Measurements from ENCODE around the gene RBMS2. TPM values are rescaled to one million over a fixed set of nuclear protein-coding genes. Genes with fewer than 3 reads are reported as not detected.

RBMS2 gene
- total RNA-seq, 1 donor, result 32.8 TPM

- no peak for DNase-seq (ENCODE audit: low read depth)
- no peak overlapping the region for H3K4me3 ChIP-seq (ENCODE audit: low read depth, low read length)
- TF ChIP-seq CTCF (IDR thresholded peaks at IDR 0.05; ENCODE audit: insufficient read depth, low read depth, low read length), result no peak
Observed at GRCh38 chr12:56537546-56537945, 15.9 kb downstream of the RBMS2 start.

DNA sequence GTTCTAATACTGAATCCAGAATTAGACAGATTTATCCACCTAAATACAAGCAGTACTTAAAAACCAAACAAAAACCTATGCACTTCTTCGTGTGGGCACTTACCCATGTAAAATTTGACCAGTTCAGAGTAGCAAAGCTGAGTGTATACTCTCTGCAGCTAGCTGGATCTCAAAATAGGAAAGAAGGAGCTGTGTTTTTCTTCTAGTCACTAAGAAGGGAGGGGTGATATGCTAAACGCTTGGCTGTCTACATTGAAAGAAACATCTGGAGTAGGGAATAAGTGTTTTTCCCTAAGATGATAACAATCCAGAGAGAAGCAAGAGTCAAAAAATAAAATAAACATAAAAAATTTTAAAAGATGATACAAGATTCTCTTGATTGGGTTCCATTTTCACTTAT lies 20.0 kb downstream of the RBMS2 start:
- no peak for DNase-seq (ENCODE audit: low read depth)
- no peak for TF ChIP-seq CTCF (IDR thresholded peaks at IDR 0.05; ENCODE audit: insufficient read depth, low read depth, low read length)
- H3K4me3 ChIP-seq (ENCODE audit: low read depth, low read length), result no peak overlapping the region

DNA sequence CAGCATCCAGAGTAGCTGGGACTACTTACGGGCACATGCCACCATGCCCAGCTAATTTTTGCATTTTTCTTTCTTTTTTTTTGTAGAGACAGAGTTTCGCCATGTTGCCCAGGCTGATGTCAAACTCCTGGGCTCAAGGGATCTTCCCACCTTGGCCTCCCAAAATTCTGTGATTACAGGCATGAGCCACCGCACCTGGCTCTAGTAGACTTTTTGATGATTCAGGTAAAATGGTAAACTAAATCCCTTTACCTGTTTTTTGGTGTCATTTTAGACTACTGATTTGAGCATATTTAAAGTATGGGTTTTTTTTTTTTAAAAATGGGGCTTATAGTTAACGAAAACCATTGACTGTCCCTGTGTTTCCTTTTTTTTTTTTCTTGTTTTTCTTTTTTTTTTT lies 20.5 kb downstream of the RBMS2 start:
- H3K4me3 ChIP-seq (ENCODE audit: low read depth, low read length), result no peak overlapping the region
- no peak for TF ChIP-seq CTCF (IDR thresholded peaks at IDR 0.05; ENCODE audit: insufficient read depth, low read depth, low read length)
- no peak for DNase-seq (ENCODE audit: low read depth)

DNA sequence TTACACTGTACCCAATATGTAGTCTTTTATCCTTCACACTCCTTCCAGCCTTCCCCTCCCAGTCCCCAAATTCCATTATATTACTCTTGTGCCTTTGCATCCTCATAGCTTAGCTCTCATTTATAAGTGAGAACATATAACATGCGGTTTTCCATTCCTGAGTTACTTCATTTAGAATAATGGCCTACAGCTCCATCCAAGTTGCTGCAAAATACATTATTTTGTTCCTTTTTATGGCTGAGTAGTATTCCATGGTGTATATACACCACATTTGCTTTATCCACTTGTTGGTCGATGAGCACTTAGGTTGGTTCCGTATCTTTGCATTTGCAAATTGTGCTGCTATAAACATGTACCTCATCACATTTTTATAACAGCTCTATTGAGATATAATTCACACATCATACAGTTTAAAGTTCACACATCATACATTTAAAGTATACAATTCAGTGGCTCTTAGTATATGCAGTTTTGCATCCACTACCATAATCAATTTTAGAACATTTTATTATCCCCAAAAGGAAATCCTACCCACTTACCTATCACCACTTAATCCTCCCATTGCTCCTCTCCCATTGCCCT lies 23.5 kb downstream of the RBMS2 start:
- no peak overlapping the region for H3K4me3 ChIP-seq (ENCODE audit: low read depth, low read length)
- no peak for DNase-seq (ENCODE audit: low read depth)
- no peak for TF ChIP-seq CTCF (IDR thresholded peaks at IDR 0.05; ENCODE audit: insufficient read depth, low read depth, low read length)

DNA sequence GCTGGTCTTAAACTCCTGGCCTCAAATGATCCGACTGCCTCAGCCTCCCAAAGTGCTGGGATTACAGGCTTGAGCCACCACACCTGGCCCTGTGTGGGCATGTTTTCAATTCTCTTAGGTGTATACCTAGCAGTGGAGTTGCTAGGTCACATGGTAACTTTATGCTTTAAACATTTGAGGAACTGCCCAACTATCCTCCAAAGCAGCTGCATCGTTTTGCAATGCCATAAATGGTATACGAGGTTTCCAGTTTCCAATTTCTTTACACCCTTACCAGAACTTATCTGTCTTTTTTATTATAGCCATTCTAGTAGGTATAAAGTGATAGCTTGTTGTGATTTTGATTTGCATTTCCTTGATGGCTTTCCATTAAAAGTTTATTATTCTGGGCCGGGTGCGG lies 25.1 kb downstream of the RBMS2 start:
- DNase-seq (ENCODE audit: low read depth), result no peak
- no peak for TF ChIP-seq CTCF (IDR thresholded peaks at IDR 0.05; ENCODE audit: insufficient read depth, low read depth, low read length)
- no peak overlapping the region for H3K4me3 ChIP-seq (ENCODE audit: low read depth, low read length)

DNA sequence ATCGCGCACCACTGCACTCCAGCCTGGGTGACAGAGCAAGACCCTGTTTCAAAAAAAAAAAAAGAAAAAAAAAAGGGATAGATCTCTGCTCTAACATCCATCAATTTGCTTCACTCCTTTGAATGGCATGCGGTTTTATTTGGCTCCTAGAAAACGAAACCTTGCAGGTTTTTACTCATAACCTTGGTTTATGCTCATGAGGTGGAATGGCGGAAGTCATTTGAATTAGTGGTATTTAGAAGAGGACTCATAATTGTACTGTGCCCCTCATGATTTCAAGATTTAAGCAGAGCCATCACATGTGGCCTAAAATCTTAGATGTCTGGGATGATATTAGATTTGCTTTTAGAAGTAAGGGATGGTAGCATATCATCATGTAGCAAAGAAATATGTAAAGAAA lies 29.4 kb downstream of the RBMS2 start:
- no peak overlapping the region for H3K4me3 ChIP-seq (ENCODE audit: low read depth, low read length)
- TF ChIP-seq CTCF (IDR thresholded peaks at IDR 0.05; ENCODE audit: insufficient read depth, low read depth, low read length), result no peak
- no peak for DNase-seq (ENCODE audit: low read depth)

- H3K4me3 ChIP-seq (ENCODE audit: low read depth, low read length), result peak overlapping the region; percentile 17
- TF ChIP-seq CTCF (IDR thresholded peaks at IDR 0.05; ENCODE audit: insufficient read depth, low read depth, low read length), result no peak
- peak; percentile 95 for DNase-seq (ENCODE audit: low read depth)
Observed at GRCh38 chr12:56565510-56566101, 44.0 kb downstream of the RBMS2 start.

Measured in fibroblast of villous mesenchyme (primary cell).